HFF-Myc (cell line): ENCODE measurements around the gene CASP1.

Experiments used
- DNase-seq: peaks from one replicate; pipeline ENCODE4 v3.0.0-alpha.2; 2011; ENCODE audit warnings: low read depth; ENCODE audit errors: extremely low read depth
- H3K4me3 ChIP-seq: replicated peaks from 2 replicates; pipeline ENCODE4 v1.5.1; 2011; ENCODE audit warnings: low read depth, mild to moderate bottlenecking, control low read depth, low read length
- CTCF ChIP-seq: IDR thresholded peaks from 2 replicates; pipeline ENCODE4 v1.5.1; 2012; ENCODE audit warnings: mild to moderate bottlenecking, low read depth, low read length, control low read depth; ENCODE audit errors: missing control alignments

The CASP1 gene

GRCh38 chr11:105000167-105000566 is 34.8 kb downstream of the CASP1 start:
- peak; percentile 33 for DNase-seq
- TF ChIP-seq CTCF: peak; percentile 27
- H3K4me3 ChIP-seq: no peak overlapping the region

- no peak for TF ChIP-seq CTCF
- no peak overlapping the region for H3K4me3 ChIP-seq
- no peak for DNase-seq
Measured at GRCh38 chr11:104999721-105000120, 35.2 kb downstream of the CASP1 start.

GRCh38 chr11:104997288-104997687 is 37.7 kb downstream of the CASP1 start:
- no peak for TF ChIP-seq CTCF
- no peak for DNase-seq

GRCh38 chr11:104995001-104995408 is 39.9 kb downstream of the CASP1 start:
- H3K4me3 ChIP-seq: no peak overlapping the region
- DNase-seq: no peak
- no peak for TF ChIP-seq CTCF

More at GRCh38 chr11:104997288-104997687, 37.7 kb downstream of the CASP1 start:
- H3K4me3 ChIP-seq: no peak overlapping the region

GRCh38 chr11:104992781-104993180 is 42.2 kb downstream of the CASP1 start:
- no peak overlapping the region for H3K4me3 ChIP-seq
- no peak for TF ChIP-seq CTCF
- no peak for DNase-seq

GRCh38 chr11:104991994-104992393 is 43.0 kb downstream of the CASP1 start:
- no peak overlapping the region for H3K4me3 ChIP-seq
- DNase-seq: no peak
- TF ChIP-seq CTCF: no peak

GRCh38 chr11:104984808-104985207 is 50.1 kb downstream of the CASP1 start:
- no peak for DNase-seq
- no peak overlapping the region for H3K4me3 ChIP-seq
- TF ChIP-seq CTCF: no peak
